Muscle layer of duodenum (tissue), 2 donors: Measurements from ENCODE around the gene THSD7A.

Experiments
- H3K27ac ChIP-seq: one replicate; pipeline ENCODE4 v1.7.0; 2013; ENCODE audit warnings: mild to moderate bottlenecking, low read length
- H3K27me3 ChIP-seq: one replicate; pipeline ENCODE4 v1.7.0; 2013; ENCODE audit warnings: low read depth, mild to moderate bottlenecking, control low read depth, low read length
- H3K36me3 ChIP-seq, 2 donors: one replicate each; pipeline ENCODE4 v1.7.0; 2013; ENCODE audit warnings: low read length in 2 of 2, control low read depth in 1 of 2, mild to moderate bottlenecking in 1 of 2; ENCODE audit not compliant: insufficient read depth in 2 of 2, control insufficient read depth in 1 of 2
- H3K4me1 ChIP-seq, 2 donors: one replicate each; pipeline ENCODE4 v1.7.0; 2013; ENCODE audit warnings: low read length in 2 of 2, mild to moderate bottlenecking in 2 of 2, control low read depth in 1 of 2, moderate library complexity in 1 of 2; ENCODE audit not compliant: insufficient read depth in 2 of 2, control insufficient read depth in 1 of 2
- H3K4me3 ChIP-seq, 2 donors: one replicate each; pipeline ENCODE4 v1.7.0; 2013; ENCODE audit warnings: low read length in 2 of 2, low read depth in 1 of 2, mild to moderate bottlenecking in 1 of 2
- H3K9me3 ChIP-seq, 2 donors: one replicate each; pipeline ENCODE4 v1.7.0; 2013; ENCODE audit warnings: low read length in 2 of 2, control low read depth in 1 of 2, mild to moderate bottlenecking in 1 of 2; ENCODE audit not compliant: control insufficient read depth in 1 of 2
- donor health status: healthy.

The THSD7A gene

GRCh38 chr7:11768263-11768662 is 63.7 kb downstream of the THSD7A start:
- Histone ChIP-seq H3K36me3 (no peaks in the 10 kb centered on the region), H3K27ac (no peak overlapping the region), H3K4me3 (no peak overlapping the region), H3K4me1 (no peaks in the 10 kb centered on the region), H3K9me3 (no peaks in the 10 kb centered on the region), H3K27me3 (no peaks in the 10 kb centered on the region)

GRCh38 chr7:11767148-11767547 is 64.8 kb downstream of the THSD7A start:
- Histone ChIP-seq H3K9me3 (no peaks in the 10 kb centered on the region), H3K4me3 (no peak overlapping the region), H3K27me3 (no peaks in the 10 kb centered on the region), H3K27ac (no peak overlapping the region), H3K4me1 (no peaks in the 10 kb centered on the region), H3K36me3 (no peaks in the 10 kb centered on the region)

GRCh38 chr7:11760372-11760771 is 71.6 kb downstream of the THSD7A start:
- Histone ChIP-seq H3K27ac (no peak overlapping the region), H3K27me3 (no peaks in the 10 kb centered on the region), H3K4me1 (no peaks in the 10 kb centered on the region), H3K36me3 (no peaks in the 10 kb centered on the region), H3K9me3 (no peaks in the 10 kb centered on the region), H3K4me3 (no peak overlapping the region)

GRCh38 chr7:11758627-11759111 is 73.3 kb downstream of the THSD7A start:
- Histone ChIP-seq H3K4me1 (no peaks in the 10 kb centered on the region), H3K4me3 (no peak overlapping the region), H3K27me3 (no peaks in the 10 kb centered on the region), H3K27ac (no peak overlapping the region), H3K9me3 (no peaks in the 10 kb centered on the region), H3K36me3 (no peaks in the 10 kb centered on the region)

DNA sequence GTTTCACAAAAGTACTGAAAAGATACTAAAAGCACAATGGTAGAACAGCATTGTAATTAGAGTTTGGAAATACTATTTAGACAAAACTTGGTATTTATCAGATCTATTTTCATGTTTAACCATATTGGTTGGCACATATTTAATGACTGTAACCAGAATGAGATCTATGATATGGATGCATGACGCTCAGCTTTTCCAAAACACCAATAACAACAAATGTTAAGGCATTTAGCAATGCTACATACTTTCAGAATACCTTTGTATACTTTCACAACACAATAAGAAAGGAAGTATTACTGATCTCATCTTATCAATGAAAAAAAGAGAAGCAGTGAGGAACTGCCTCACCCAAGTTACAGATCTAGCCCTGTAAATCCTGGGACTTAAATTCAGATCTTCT is 74.8 kb downstream of the THSD7A start:
- Histone ChIP-seq H3K4me3 (no peak overlapping the region), H3K9me3 (no peaks in the 10 kb centered on the region), H3K27ac (no peak overlapping the region), H3K4me1 (no peaks in the 10 kb centered on the region), H3K27me3 (no peaks in the 10 kb centered on the region), H3K36me3 (no peaks in the 10 kb centered on the region)

GRCh38 chr7:11754933-11755332 is 77.1 kb downstream of the THSD7A start:
- H3K27ac ChIP-seq, result no peak overlapping the region
- no peak overlapping the region for H3K4me3 ChIP-seq
- no peaks in the 10 kb centered on the region for H3K9me3 ChIP-seq
- H3K36me3 ChIP-seq, result no peaks in the 10 kb centered on the region
- no peaks in the 10 kb centered on the region for H3K27me3 ChIP-seq
- H3K4me1 ChIP-seq, result no peaks in the 10 kb centered on the region

DNA sequence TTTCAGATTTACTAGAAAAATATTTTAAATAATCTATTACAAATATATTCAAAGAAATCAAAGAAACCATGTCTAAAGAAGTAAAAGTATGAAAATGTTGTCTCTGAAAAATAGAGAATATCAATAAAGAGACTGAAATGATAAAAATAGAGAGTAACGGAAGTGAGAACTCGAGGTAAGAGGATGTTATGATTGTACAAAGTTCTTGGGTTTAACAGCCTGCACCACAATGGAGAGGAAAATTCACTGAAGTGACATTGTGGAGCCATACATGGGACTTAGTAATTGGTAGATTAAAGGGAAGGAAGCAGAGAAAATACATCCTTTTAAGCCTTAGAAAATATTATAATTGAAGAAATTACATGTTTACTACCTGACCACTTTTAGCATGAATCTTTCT is 77.9 kb downstream of the THSD7A start:
- H3K4me1 ChIP-seq, result no peaks in the 10 kb centered on the region
- H3K27me3 ChIP-seq, result no peaks in the 10 kb centered on the region
- no peaks in the 10 kb centered on the region for H3K36me3 ChIP-seq
- H3K4me3 ChIP-seq, result no peak overlapping the region
- no peak overlapping the region for H3K27ac ChIP-seq
- no peaks in the 10 kb centered on the region for H3K9me3 ChIP-seq

GRCh38 chr7:11753433-11753832 is 78.6 kb downstream of the THSD7A start:
- Histone ChIP-seq H3K9me3 (no peaks in the 10 kb centered on the region), H3K27me3 (no peaks in the 10 kb centered on the region), H3K4me3 (no peak overlapping the region), H3K27ac (no peak overlapping the region), H3K36me3 (no peaks in the 10 kb centered on the region), H3K4me1 (no peaks in the 10 kb centered on the region)

- Histone ChIP-seq H3K9me3 (no peaks in the 10 kb centered on the region), H3K27ac (no peak overlapping the region)
Observed at GRCh38 chr7:11751807-11752389, 80.1 kb downstream of the THSD7A start.

DNA sequence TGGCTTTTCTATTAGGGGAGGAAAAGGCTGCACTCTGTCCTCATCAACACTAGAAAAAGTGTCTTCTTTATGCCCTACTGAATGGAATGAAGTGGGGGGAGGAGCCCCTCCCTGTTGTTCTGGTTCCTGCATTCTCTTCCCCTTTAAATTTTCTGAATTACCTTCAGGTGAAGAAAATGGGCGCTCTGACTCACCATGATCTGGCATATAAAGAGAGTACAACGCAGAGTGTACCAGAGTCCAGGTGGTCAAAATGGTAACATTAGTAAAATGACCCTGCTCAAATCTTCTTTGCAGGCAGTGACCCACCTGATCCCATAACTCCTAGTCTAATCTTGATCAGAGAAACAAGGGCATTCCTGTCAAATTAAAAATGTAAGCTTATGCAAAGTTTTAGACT is 80.7 kb downstream of the THSD7A start:
- Histone ChIP-seq H3K27ac (no peak overlapping the region), H3K36me3 (no peaks in the 10 kb centered on the region), H3K4me1 (no peaks in the 10 kb centered on the region), H3K27me3 (no peaks in the 10 kb centered on the region), H3K4me3 (no peak overlapping the region), H3K9me3 (no peaks in the 10 kb centered on the region)

More at GRCh38 chr7:11751807-11752389, 80.1 kb downstream of the THSD7A start:
- Histone ChIP-seq H3K4me1 (no peaks in the 10 kb centered on the region), H3K27me3 (no peaks in the 10 kb centered on the region), H3K36me3 (no peaks in the 10 kb centered on the region), H3K4me3 (no peak overlapping the region)

GRCh38 chr7:11750191-11750590 is 81.8 kb downstream of the THSD7A start:
- H3K27me3 ChIP-seq, result no peaks in the 10 kb centered on the region
- H3K9me3 ChIP-seq, result no peaks in the 10 kb centered on the region
- H3K27ac ChIP-seq, result no peak overlapping the region
- H3K4me1 ChIP-seq, result no peaks in the 10 kb centered on the region
- no peak overlapping the region for H3K4me3 ChIP-seq
- H3K36me3 ChIP-seq, result no peaks in the 10 kb centered on the region

DNA sequence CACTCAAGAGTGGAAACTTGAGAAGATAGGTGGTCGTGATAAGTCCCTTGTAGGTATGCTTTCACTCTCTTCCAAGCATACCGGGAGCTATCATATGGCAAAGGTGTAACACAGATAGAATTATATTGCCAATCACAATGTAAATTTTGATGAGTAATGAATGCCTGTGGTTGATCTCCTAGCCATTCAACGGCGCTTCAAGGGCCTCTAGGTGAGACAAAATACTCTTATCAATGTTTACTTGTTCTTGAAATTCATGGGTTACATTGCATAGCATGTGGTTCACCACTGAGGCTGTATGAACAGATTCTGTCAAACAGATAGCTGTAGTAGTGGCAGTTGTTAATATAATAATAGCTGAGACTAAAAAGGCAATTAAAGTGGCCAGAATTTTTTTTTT is 82.4 kb downstream of the THSD7A start:
- Histone ChIP-seq H3K27ac (no peak overlapping the region), H3K9me3 (no peaks in the 10 kb centered on the region), H3K27me3 (no peaks in the 10 kb centered on the region), H3K4me3 (no peak overlapping the region), H3K4me1 (no peaks in the 10 kb centered on the region), H3K36me3 (no peaks in the 10 kb centered on the region)
